ENCODE results near the gene LMBRD1. TPM values are rescaled to one million over a fixed set of nuclear protein-coding genes. Genes with fewer than 3 reads are reported as not detected.

Gene LMBRD1
- total and polyA plus RNA-seq, 2 experiments from 2014 or later, result 36.7 to 42.0 TPM

GRCh38 chr6:69732045-69732444, 64.8 kb downstream of the LMBRD1 start:
- H4K20me1 ChIP-seq (ENCODE audit: insufficient read depth), result no peaks in the 10 kb centered on the region
- no peak overlapping the region for H3K4me2 ChIP-seq (ENCODE audit: unreplicated experiment)
- H3F3A ChIP-seq (ENCODE audit: insufficient read depth), result no peaks in the 10 kb centered on the region
- H3K27ac ChIP-seq, result no peak overlapping the region
- no peaks in the 10 kb centered on the region for H3K4me1 ChIP-seq (ENCODE audit: insufficient read depth)
- no peaks in the 10 kb centered on the region for H3K9me2 ChIP-seq (ENCODE audit: insufficient read depth)
- in situ Hi-C loops (cut with MboI), result no loop called here
- H3K9ac ChIP-seq, result no peak overlapping the region
- DNase-seq, result peak; percentile 42
- H3K79me2 ChIP-seq (ENCODE audit: insufficient read depth), result no peaks in the 10 kb centered on the region
- WGBS, 2 experiments (ENCODE audit: low coverage in 1 of 2, low lambda C conversion rate in 2 of 2, missing lambda C conversion rate in 2 of 2), result 29 to 38% methylated on average over 2 of the region's 2 CpGs
- TF ChIP-seq EZH2phosphoT487 (IDR thresholded peaks at IDR 0.05; ENCODE audit: insufficient read depth, low read depth), result no peak
- TF ChIP-seq EZH2 (IDR thresholded peaks at IDR 0.05; ENCODE audit: insufficient read depth, poor library complexity, severe bottlenecking), result no peak
- H3K4me3 ChIP-seq, result no peak overlapping the region
- no peak overlapping the region for H2AFZ ChIP-seq
- H3K9me3 ChIP-seq (ENCODE audit: low read depth), result no peaks in the 10 kb centered on the region
- H3K36me3 ChIP-seq (ENCODE audit: low read depth), result no peaks in the 10 kb centered on the region
- no peaks in the 10 kb centered on the region for H3K27me3 ChIP-seq (replicated peaks; ENCODE audit: insufficient read depth)

- Histone ChIP-seq H3K4me3 (no peak overlapping the region), H2AFZ (no peak overlapping the region), H3K9ac (no peak overlapping the region), H3K9me3 (ENCODE audit: low read depth) (peaks cover 2% of the 10 kb centered on the region), H3K4me2 (ENCODE audit: unreplicated experiment) (no peak overlapping the region), H3K4me1 (ENCODE audit: insufficient read depth) (no peaks in the 10 kb centered on the region), H3K36me3 (ENCODE audit: low read depth) (no peaks in the 10 kb centered on the region), H3K27me3 (replicated peaks; ENCODE audit: insufficient read depth) (no peaks in the 10 kb centered on the region), H3K27ac (no peak overlapping the region), H3K9me2 (ENCODE audit: insufficient read depth) (no peaks in the 10 kb centered on the region), H3K79me2 (ENCODE audit: insufficient read depth) (no peaks in the 10 kb centered on the region), H4K20me1 (ENCODE audit: insufficient read depth) (no peaks in the 10 kb centered on the region), H3F3A (ENCODE audit: insufficient read depth) (no peaks in the 10 kb centered on the region)
- TF ChIP-seq EZH2phosphoT487 (IDR thresholded peaks at IDR 0.05; ENCODE audit: insufficient read depth, low read depth) (no peak), EZH2 (IDR thresholded peaks at IDR 0.05; ENCODE audit: insufficient read depth, poor library complexity, severe bottlenecking) (no peak)
- in situ Hi-C loops (cut with MboI), result no loop called here
- DNase-seq, result peak; percentile 23
- 65 to 70% methylated on average over 3 of the region's 3 CpGs for WGBS, 2 experiments (ENCODE audit: low coverage in 1 of 2, low lambda C conversion rate in 2 of 2, missing lambda C conversion rate in 2 of 2)
Measured at GRCh38 chr6:69729870-69730449, 66.8 kb downstream of the LMBRD1 start.

GRCh38 chr6:69722683-69723082, 74.1 kb downstream of the LMBRD1 start:
- no peaks in the 10 kb centered on the region for H3F3A ChIP-seq (ENCODE audit: insufficient read depth)
- in situ Hi-C loops (cut with MboI), result no loop called here
- no peaks in the 10 kb centered on the region for H3K4me1 ChIP-seq (ENCODE audit: insufficient read depth)
- no peak overlapping the region for H3K27ac ChIP-seq
- H3K36me3 ChIP-seq (ENCODE audit: low read depth), result no peaks in the 10 kb centered on the region
- H3K9ac ChIP-seq, result no peak overlapping the region
- H2AFZ ChIP-seq, result no peak overlapping the region
- no peaks in the 10 kb centered on the region for H4K20me1 ChIP-seq (ENCODE audit: insufficient read depth)
- no peaks in the 10 kb centered on the region for H3K27me3 ChIP-seq (replicated peaks; ENCODE audit: insufficient read depth)
- H3K9me3 ChIP-seq (ENCODE audit: low read depth), result peaks cover 3% of the 10 kb centered on the region
- no peaks in the 10 kb centered on the region for H3K9me2 ChIP-seq (ENCODE audit: insufficient read depth)
- no peak for DNase-seq
- WGBS, 2 experiments (ENCODE audit: low coverage in 1 of 2, low lambda C conversion rate in 2 of 2, missing lambda C conversion rate in 2 of 2), result 97% methylated on average over 3 of the region's 3 CpGs
- no peak for TF ChIP-seq EZH2 (IDR thresholded peaks at IDR 0.05; ENCODE audit: insufficient read depth, poor library complexity, severe bottlenecking)
- no peak overlapping the region for H3K4me3 ChIP-seq
- H3K79me2 ChIP-seq (ENCODE audit: insufficient read depth), result no peaks in the 10 kb centered on the region
- H3K4me2 ChIP-seq (ENCODE audit: unreplicated experiment), result no peak overlapping the region

DNA sequence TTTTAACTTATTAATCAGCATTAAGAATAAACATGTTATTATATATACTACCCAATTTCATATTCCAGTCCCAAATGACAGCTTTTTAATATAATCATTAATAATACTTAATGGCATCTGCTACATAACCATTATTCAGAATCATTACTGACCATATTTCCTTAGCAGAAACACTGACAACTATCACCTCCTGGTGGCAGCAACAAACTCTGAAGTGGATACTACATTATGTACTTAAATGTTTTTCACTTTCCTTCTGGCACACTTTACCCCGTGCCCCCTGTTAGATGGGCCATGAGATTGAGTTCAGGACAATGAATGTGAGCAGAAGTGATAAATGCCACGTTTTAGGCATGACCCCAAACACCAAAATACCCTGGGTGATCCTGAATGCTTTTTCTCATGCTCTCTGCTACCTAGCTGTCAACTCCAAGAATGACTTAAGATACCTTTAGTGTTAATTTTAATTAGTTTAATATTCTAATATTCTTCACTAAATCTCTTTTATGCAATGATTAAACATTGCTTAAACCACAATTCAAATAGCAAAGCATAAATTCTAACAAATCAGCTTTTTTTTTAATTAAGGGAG, 77.1 kb downstream of the LMBRD1 start:
- H4K20me1 ChIP-seq (ENCODE audit: insufficient read depth), result no peaks in the 10 kb centered on the region
- H3F3A ChIP-seq (ENCODE audit: insufficient read depth), result no peaks in the 10 kb centered on the region
- TF ChIP-seq EZH2phosphoT487 (IDR thresholded peaks at IDR 0.05; ENCODE audit: insufficient read depth, low read depth), result no peak
- TF ChIP-seq EZH2 (IDR thresholded peaks at IDR 0.05; ENCODE audit: insufficient read depth, poor library complexity, severe bottlenecking), result no peak
- no peaks in the 10 kb centered on the region for H3K27me3 ChIP-seq (replicated peaks; ENCODE audit: insufficient read depth)
- H3K4me3 ChIP-seq, result no peak overlapping the region
- no peaks in the 10 kb centered on the region for H3K9me2 ChIP-seq (ENCODE audit: insufficient read depth)
- no peaks in the 10 kb centered on the region for H3K4me1 ChIP-seq (ENCODE audit: insufficient read depth)
- in situ Hi-C loops (cut with MboI), result no loop called here
- H3K36me3 ChIP-seq (ENCODE audit: low read depth), result no peaks in the 10 kb centered on the region
- peak; percentile 42 for DNase-seq
- H3K9me3 ChIP-seq (ENCODE audit: low read depth), result no peaks in the 10 kb centered on the region
- H3K79me2 ChIP-seq (ENCODE audit: insufficient read depth), result no peaks in the 10 kb centered on the region
- no peak overlapping the region for H3K27ac ChIP-seq
- H3K4me2 ChIP-seq (ENCODE audit: unreplicated experiment), result no peak overlapping the region
- no peak overlapping the region for H3K9ac ChIP-seq
- no peak overlapping the region for H2AFZ ChIP-seq
- 12 to 26% methylated on average over 2 of the region's 2 CpGs for WGBS, 2 experiments (ENCODE audit: low coverage in 1 of 2, low lambda C conversion rate in 2 of 2, missing lambda C conversion rate in 2 of 2)
